Activated T-cell treated with anti-CD3 and anti-CD28 coated beads for 24 hours (primary cell): Measurements from ENCODE around the gene HPRT1.

Source experiments
- DNase-seq: peaks from one replicate; pipeline ENCODE4 v3.0.0-alpha.2; 2020; ENCODE audit warnings: low read depth

HPRT1 gene

GRCh38 chrX:134476284-134476683 lies 16.3 kb downstream of the HPRT1 start:
- DNase-seq, result no peak

DNA sequence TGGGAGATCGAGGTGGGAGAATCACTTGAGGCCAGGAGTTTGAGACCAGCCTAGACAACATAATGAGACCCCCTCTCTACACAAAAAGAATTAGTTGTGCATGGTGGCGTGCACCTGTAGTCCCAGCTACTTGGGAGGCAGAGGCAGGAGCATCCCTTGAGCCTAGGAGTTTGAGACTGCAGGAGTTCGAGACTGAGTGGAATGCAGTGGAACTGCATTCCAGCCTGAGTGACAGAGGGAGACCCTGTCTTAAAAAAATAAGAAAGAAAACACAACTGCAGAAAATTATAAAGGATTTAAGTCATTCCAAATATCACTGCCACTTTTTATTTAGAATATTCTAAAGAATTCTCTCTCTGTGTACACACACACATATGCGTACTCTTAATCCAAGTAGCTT lies 18.4 kb downstream of the HPRT1 start:
- DNase-seq, result no peak

DNA sequence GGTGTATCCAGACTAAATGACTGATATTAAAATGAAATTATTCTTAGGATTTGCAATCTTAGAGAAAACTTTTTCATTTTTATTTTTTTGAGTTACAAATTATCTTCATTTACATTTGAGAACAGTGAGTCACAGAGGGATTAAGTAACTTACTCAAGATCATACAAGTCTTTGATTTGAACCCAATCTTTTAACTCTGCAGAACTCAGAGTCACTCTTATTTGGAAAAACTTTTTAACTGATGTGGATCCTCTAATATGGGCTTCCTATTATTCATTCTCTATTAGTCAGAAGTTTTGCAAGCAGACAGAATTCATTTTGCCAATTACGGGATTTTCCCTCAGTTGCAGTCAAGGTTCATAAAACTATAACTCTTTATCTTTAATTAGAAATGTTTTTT lies 20.1 kb downstream of the HPRT1 start:
- no peak for DNase-seq

DNA sequence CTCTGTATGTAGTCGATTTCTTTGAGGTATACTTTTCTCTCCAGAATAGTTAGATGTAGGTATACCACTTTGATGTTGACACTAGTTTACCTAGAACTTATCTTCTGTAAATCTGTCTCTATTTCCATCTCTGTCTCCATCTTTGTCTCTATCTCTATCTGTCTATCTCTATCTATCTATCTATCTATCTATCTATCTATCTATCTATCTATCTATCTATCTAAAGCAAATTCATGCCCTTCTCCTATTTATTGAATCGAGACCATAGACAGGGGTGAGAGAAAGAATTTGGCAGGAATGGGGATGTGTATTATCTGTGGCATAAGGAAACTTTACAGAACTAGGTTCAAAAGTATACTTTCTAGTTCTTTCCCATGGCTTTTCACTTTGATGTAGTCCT lies 21.4 kb downstream of the HPRT1 start:
- no peak for DNase-seq

DNA sequence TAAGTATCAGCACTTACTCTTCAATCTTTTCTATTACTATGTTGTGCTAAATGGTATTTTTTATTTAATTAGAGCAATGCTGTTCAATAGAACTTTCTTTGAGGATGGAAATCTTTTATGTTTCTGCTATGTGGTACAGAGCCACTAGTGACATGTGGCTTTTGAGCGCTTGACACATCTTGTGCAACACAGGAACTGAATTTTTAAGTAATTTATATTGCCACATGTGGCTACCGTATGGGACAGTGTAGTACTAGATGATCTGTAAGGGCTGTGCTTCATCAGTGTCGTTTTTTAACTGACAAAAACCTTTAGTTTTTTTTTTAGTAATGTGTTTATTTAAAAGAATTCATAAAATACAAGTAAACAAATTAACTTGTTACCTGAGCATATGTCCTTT lies 22.4 kb downstream of the HPRT1 start:
- DNase-seq, result no peak

GRCh38 chrX:134484039-134484438 lies 24.1 kb downstream of the HPRT1 start:
- no peak for DNase-seq

DNA sequence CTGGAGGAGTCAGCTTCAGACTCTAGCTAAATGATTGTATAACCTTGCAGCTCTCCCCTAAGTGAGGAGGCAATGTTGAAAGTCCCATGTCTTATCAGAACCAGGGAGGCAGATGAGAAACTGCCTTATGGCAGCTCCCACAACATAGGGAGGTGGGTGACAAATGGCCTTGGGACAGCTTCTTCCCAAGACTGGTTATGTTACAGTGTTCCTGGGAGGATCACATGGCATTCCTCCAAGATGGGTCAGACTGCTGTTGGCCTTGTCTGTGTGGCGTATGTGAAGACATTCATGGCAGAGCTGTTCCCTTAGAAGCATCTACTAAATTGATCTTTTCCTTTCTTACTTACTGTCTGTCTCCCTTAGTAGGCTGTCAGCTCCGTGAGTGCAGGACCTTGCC lies 42.0 kb downstream of the HPRT1 start:
- no peak for DNase-seq

DNA sequence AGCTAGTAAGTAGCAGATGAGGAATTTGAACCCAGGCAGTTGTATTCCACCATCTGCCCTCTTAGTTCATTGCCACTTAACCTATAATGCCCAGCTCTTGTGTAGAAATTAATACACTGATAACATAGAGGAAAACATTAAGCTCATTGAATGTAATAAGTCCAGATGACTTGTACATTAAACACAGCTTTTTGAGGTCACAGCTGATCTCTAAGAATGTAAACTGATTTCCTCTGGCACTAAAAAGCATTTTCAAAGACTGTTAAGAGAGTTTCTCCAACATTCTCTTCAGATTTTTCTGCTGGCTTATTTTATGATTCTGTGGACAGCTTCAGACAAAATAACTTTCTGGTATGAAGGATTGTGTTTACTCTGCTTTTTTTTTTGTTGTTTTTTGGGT lies 42.7 kb downstream of the HPRT1 start:
- DNase-seq, result no peak

DNA sequence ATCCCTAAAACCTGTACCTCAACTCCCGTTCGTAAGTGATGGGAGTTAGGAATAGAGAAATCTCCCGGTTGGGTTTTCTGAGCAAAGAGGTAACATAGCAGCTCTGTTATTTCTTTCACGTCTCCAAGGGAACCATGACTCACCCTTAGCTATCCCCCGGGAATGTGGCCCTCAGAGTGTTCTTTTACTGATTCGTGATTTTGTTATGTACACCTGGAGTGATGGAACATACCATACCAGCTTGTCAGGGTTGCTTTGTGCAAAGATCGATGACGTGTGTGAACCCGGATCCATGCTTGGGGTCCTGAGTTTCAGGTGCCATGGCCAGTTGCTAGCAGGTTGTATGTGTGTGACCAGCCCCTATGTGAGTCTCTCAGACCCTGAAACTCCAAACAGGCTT lies 52.6 kb downstream of the HPRT1 start:
- DNase-seq, result no peak

GRCh38 chrX:134513091-134513490 lies 53.1 kb downstream of the HPRT1 start:
- DNase-seq, result no peak

GRCh38 chrX:134520860-134521390 lies 61.0 kb downstream of the HPRT1 start:
- DNase-seq, result no peak

DNA sequence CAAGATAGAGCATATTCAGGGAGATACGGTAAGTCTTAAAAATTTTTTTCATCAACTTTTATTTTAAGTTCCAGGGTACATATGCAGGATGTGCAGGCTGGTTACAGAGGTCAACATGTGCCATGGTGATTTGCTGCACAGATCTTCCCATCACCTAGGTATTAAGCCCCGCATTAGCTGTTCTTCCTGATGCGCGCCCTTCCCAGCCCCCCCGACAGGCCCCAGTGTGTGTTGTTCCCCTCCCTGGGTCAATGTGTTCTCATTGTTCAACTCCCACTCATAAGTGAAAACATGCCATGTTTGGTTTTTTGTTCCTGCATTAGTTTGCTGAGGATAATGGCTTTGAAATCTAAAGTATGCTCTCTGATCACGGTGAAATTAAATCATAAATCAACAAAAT lies 64.2 kb downstream of the HPRT1 start:
- no peak for DNase-seq

DNA sequence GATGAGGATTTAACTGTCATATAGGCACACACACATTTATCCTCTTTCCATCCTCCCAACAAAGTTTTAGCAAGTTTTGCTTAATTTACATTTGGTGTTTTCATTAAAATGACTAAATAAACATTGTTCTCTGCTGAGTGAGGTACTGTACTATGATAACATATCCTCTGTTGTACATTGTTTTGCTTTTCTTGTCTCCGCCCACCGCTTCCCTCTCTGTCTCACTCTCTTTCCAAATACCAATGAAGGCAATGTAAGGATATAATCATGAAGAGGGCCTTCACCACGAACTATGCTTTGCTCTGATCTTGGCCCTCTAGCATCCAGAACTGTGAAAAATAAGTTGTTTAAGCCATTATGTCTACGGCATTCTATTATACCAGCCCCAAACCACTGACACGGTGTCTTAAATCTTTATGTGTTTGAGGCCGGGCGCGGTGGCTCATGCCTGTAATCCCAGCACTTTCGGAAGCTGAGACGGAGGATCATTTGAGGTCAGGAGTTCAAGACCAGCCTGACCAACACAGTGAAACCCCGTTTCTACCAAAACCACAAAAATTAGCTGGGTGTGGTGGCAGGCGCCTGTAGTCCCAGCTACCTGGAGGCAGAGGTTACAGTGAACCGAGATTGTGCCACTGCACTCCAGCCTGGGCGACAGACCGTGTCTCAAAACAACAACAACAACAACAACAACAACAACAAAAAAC lies 65.3 kb downstream of the HPRT1 start:
- DNase-seq, result no peak

- no peak for DNase-seq
Observed at GRCh38 chrX:134526399-134526798, 66.4 kb downstream of the HPRT1 start.

GRCh38 chrX:134528960-134529359 lies 69.0 kb downstream of the HPRT1 start:
- DNase-seq, result no peak

DNA sequence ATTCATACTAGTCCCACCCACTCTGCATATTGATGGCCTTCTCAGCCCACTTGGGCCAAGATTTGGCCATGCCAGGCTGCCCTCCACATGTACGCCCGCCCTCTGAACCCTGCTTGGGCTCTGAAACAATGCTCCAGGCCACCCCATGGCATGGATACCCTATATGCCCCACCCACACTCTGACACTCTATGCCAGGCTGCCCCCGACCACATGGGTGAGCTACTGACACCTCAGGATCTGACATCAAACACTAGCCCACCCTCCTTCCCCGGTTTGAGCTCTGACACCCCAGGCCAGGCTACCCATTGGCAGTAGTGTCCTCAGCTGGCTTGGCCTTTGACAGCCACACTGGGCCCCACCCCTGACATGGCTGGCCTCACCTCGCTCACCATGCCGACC lies 69.5 kb downstream of the HPRT1 start:
- no peak for DNase-seq

- no peak for DNase-seq
Observed at GRCh38 chrX:134530845-134531244, 70.9 kb downstream of the HPRT1 start.

- no peak for DNase-seq
Observed at GRCh38 chrX:134533352-134533751, 73.4 kb downstream of the HPRT1 start.

- no peak for DNase-seq
Observed at GRCh38 chrX:134533952-134534351, 74.0 kb downstream of the HPRT1 start.

DNA sequence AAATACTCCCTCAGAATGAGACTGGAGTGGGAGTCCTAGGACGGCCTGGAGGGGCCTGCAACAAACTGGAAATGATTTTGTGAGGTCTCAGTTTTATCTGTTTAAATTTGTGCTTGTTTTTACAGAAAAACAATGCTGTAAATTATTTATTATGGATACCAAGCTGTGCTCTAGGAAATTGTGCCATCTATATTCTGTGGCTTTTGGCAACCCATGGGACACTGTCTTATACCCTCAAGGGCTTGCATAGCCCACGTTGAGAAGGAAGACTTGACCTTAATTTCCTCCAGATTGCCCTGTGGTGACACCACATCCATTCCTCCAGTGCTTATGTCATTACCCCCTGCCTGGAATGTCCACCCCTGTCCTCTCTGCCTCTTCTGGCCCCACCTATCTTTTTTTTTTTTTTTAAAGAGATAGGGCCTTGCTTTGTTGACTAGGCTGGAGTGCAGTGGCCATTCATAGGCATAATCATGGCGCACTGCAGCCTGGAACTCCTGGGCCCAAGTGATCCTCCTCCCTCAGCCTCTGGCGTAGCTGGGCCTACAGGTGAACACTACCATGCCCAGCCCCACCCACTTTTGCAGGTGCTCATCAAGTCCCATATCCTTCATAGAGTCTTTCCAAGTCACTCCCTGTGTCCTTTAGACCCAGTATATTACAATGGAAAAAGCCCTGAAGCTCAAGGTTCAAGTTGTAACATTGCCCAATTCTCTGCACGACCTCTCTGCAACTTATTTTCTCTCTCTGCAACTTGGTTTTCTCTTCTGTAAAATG lies 77.4 kb downstream of the HPRT1 start:
- DNase-seq, result no peak

DNA sequence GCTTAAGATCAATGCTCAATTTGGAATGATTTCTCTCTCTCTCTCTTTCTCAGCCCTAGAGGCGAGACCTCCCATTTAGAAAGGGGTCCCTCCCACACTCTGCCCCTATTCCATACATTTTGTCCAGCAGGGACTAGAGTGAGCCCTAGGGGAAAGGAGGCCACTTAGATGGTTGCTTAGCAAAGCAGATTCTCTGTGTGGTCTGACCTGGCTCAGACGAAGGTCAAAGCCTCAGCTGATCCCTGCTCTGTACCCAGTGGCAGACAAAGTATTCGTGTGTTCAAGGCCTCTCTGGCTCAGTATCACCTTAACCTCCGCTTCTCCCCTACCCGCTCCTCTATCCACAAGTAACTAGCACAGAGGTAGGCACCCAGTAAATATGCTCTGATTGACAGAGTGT lies 78.4 kb downstream of the HPRT1 start:
- DNase-seq, result no peak

DNA sequence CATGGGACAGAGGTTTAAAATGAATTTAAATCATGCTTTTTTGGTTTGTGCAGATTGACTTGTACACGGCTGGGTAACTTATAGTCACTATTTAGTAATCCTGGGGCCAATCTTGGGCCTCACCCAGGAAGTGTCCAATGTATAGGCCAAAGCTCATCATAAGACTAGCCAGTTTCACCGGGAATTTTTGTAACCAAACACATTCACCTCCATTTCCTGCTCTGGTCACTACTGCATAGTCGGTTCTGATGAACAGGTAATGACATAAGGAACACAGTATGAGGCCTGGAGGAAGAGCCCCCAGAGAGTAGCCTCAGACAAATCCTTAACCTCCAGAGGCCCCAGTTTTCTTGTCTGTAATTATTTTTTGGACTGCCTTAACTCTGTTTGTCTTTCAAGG lies 81.9 kb downstream of the HPRT1 start:
- no peak for DNase-seq

- DNase-seq, result no peak
Observed at GRCh38 chrX:134542485-134542884, 82.5 kb downstream of the HPRT1 start.

GRCh38 chrX:134543288-134543687 lies 83.3 kb downstream of the HPRT1 start:
- DNase-seq, result no peak
